Measurements from ENCODE around the gene LRRN2.

The LRRN2 gene

GRCh38 chr1:204688007-204688406, 2.5 kb upstream of the LRRN2 start:
- Histone ChIP-seq H3K36me3 (ENCODE audit: control insufficient read depth, insufficient read depth, low read length) (no peaks in the 10 kb centered on the region), H3K27me3 (ENCODE audit: control insufficient read depth, insufficient read depth, low read length) (no peaks in the 10 kb centered on the region), H3K4me1 (no peaks in the 10 kb centered on the region), H3K9me3 (ENCODE audit: control insufficient read depth, low read length) (no peaks in the 10 kb centered on the region), H3K27ac (no peak overlapping the region), H2AFZ (no peak overlapping the region), H3K4me2 (ENCODE audit: low read length) (no peak overlapping the region), H3K4me3 (ENCODE audit: low read depth, low read length) (no peak overlapping the region), H3K9ac (no peak overlapping the region), H3K79me2 (no peaks in the 10 kb centered on the region)
- no peak for TF ChIP-seq CTCF (IDR thresholded peaks at IDR 0.05)

- no peak for TF ChIP-seq CTCF (IDR thresholded peaks at IDR 0.05)
- H3K4me3 ChIP-seq (ENCODE audit: low read depth, low read length), result peak overlapping the region; percentile 81
- H3K4me1 ChIP-seq, result no peaks in the 10 kb centered on the region
- no peaks in the 10 kb centered on the region for H3K27me3 ChIP-seq (ENCODE audit: control insufficient read depth, insufficient read depth, low read length)
- no peaks in the 10 kb centered on the region for H3K9me3 ChIP-seq (ENCODE audit: control insufficient read depth, low read length)
- H3K4me2 ChIP-seq (ENCODE audit: low read length), result peak overlapping the region; percentile 83
- no peak overlapping the region for H3K9ac ChIP-seq
- no peaks in the 10 kb centered on the region for H3K79me2 ChIP-seq
- no peak overlapping the region for H3K27ac ChIP-seq
- peak overlapping the region; percentile 38 for H2AFZ ChIP-seq
- H3K36me3 ChIP-seq (ENCODE audit: control insufficient read depth, insufficient read depth, low read length), result no peaks in the 10 kb centered on the region
These were observed 835 bp downstream of the LRRN2 start for GRCh38 chr1:204684571-204685235.

- Histone ChIP-seq H3K9me3 (ENCODE audit: control insufficient read depth, low read length) (no peaks in the 10 kb centered on the region), H3K4me3 (ENCODE audit: low read depth, low read length) (peak overlapping the region; percentile 81), H3K36me3 (ENCODE audit: control insufficient read depth, insufficient read depth, low read length) (no peaks in the 10 kb centered on the region), H3K4me1 (no peaks in the 10 kb centered on the region), H3K79me2 (no peaks in the 10 kb centered on the region), H3K27me3 (ENCODE audit: control insufficient read depth, insufficient read depth, low read length) (no peaks in the 10 kb centered on the region), H3K27ac (no peak overlapping the region), H2AFZ (no peak overlapping the region), H3K9ac (no peak overlapping the region), H3K4me2 (ENCODE audit: low read length) (peak overlapping the region; percentile 83)
- no peak for TF ChIP-seq CTCF (IDR thresholded peaks at IDR 0.05)
These were observed 1.4 kb downstream of the LRRN2 start for GRCh38 chr1:204684206-204684570.

- TF ChIP-seq CTCF (IDR thresholded peaks at IDR 0.05), result no peak
- no peak overlapping the region for H3K27ac ChIP-seq
These were observed 2.0 kb downstream of the LRRN2 start for GRCh38 chr1:204683284-204684205.

More at GRCh38 chr1:204683284-204684205, 2.0 kb downstream of the LRRN2 start:
- Histone ChIP-seq H3K9ac (no peak overlapping the region), H3K4me2 (ENCODE audit: low read length) (peak overlapping the region; percentile 83), H3K27me3 (ENCODE audit: control insufficient read depth, insufficient read depth, low read length) (no peaks in the 10 kb centered on the region), H3K4me1 (no peaks in the 10 kb centered on the region), H3K79me2 (no peaks in the 10 kb centered on the region), H3K9me3 (ENCODE audit: control insufficient read depth, low read length) (no peaks in the 10 kb centered on the region), H3K36me3 (ENCODE audit: control insufficient read depth, insufficient read depth, low read length) (no peaks in the 10 kb centered on the region), H2AFZ (no peak overlapping the region), H3K4me3 (ENCODE audit: low read depth, low read length) (peak overlapping the region; percentile 81)
